Activated CD4-positive, alpha-beta memory T cell treated with anti-CD3 and anti-CD28 coated beads for 36 hours (primary cell): ENCODE data around the gene ENOX1. TPM values are rescaled to one million over a fixed set of nuclear protein-coding genes. Genes with fewer than 3 reads are reported as not detected.

ENCODE experiments used
- CTCF ChIA-PET: fragments of 350-600 bp; sonication (Branson Sonifier 250); formaldehyde crosslinking; loops from one replicate; lab custom pipeline; 2021; ENCODE audit warnings: antibody characterized with exemption, inconsistent platforms; lab: Charles Lee
- POLR2A ChIA-PET: fragments of 350-600 bp; sonication (Branson Sonifier 250); formaldehyde crosslinking; loops from one replicate; lab custom pipeline; 2021; ENCODE audit warnings: antibody characterized with exemption; lab: Charles Lee
- DNase-seq: peaks from one replicate; pipeline ENCODE4 v3.0.0-alpha.2; 2020
- H3K27ac Mint-ChIP-seq: one replicate; pipeline ENCODE4 v1.8.0; 2021; ENCODE audit warnings: mixed read lengths
- H3K27me3 Mint-ChIP-seq: one replicate; pipeline ENCODE4 v1.8.0; 2021; ENCODE audit warnings: mixed read lengths
- H3K36me3 Mint-ChIP-seq: one replicate; pipeline ENCODE4 v1.8.0; 2021; ENCODE audit warnings: mixed read lengths
- H3K4me1 Mint-ChIP-seq: one replicate; pipeline ENCODE4 v1.8.0; 2021; ENCODE audit warnings: low read depth, mixed read lengths
- H3K4me3 Mint-ChIP-seq: one replicate; pipeline ENCODE4 v1.8.0; 2021; ENCODE audit warnings: mild to moderate bottlenecking, mixed read lengths
- H3K9me3 Mint-ChIP-seq: one replicate; pipeline ENCODE4 v1.8.0; 2021; ENCODE audit warnings: mixed read lengths
- intact Hi-C: fragments of 100-400 bp; cut with micrococcal nuclease; formaldehyde crosslinking; loops from one replicate; pipeline ENCODE4 v1.15.1; 2023
- total RNA-seq, 2 experiments: library from RNA; stranded (reverse); gene quantifications; one replicate each; pipeline ENCODE4 v1.2.3, GENCODE V29; 2021

Gene ENOX1
- total RNA-seq, 2 experiments from 2014 or later, result 0.44 to 0.45 TPM

DNA sequence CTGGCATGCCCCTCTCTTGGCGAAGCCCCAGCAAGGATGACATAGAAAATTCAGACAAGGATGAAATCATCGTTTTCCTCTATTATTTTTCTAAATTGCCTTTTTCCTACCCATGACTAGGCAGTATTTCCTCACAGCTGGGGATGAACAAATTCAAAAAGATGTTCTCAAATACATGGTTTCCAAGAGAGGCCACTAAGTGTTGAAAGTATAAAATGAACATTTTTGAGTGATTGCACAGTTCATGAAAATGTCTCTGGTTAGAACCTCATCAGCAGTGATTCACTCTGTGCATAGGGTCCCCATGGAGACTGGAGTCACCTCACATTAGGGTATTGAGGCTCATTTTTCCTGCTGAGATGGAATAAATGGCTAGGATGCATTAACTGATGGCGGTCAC lies 389.7 kb downstream of the ENOX1 start:
- H3K27ac Mint-ChIP-seq, result no peak overlapping the region

DNA sequence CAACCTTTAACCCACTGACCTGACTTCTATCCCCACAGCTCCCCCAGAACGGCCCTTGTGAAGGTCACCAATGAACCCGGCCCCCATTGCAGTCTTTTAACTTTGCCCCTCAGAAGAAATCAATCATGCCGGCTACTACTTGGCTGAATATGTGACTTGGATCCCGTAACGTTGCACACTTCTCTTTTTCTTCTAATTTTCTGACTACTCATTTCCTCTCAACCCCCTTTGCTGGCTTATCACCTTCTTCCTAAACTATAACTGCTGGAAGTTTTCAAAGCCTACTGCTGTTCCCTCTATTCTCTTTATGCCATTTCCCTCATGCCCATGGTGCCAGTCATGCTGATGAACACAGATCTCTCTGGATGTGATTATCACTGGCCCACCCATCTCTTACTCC lies 395.7 kb downstream of the ENOX1 start:
- H3K4me3 Mint-ChIP-seq, result no peak overlapping the region
- POLR2A ChIA-PET, result no interaction called here
- no peaks in the 10 kb centered on the region for H3K36me3 Mint-ChIP-seq
- H3K27ac Mint-ChIP-seq, result no peak overlapping the region
- no peak for DNase-seq
- H3K9me3 Mint-ChIP-seq, result no peaks in the 10 kb centered on the region
- H3K4me1 Mint-ChIP-seq, result no peaks in the 10 kb centered on the region
- intact Hi-C loops, result no loop called here
- H3K27me3 Mint-ChIP-seq, result peaks cover 3% of the 10 kb centered on the region
- CTCF ChIA-PET, result no interaction called here

More for the DNA sequence above, 389.7 kb downstream of the ENOX1 start:
- H3K27me3 Mint-ChIP-seq, result peaks cover 5% of the 10 kb centered on the region
- ChIA-PET POLR2A (no interaction called here), CTCF (no interaction called here)
- H3K4me1 Mint-ChIP-seq, result no peaks in the 10 kb centered on the region
- no peak overlapping the region for H3K4me3 Mint-ChIP-seq
- no peaks in the 10 kb centered on the region for H3K36me3 Mint-ChIP-seq
- DNase-seq, result no peak
- H3K9me3 Mint-ChIP-seq, result no peaks in the 10 kb centered on the region
- intact Hi-C loops, result no loop called here

- Mint-ChIP-seq H3K9me3 (no peaks in the 10 kb centered on the region), H3K4me1 (no peaks in the 10 kb centered on the region), H3K27ac (no peak overlapping the region), H3K27me3 (peaks cover 3% of the 10 kb centered on the region), H3K4me3 (no peak overlapping the region), H3K36me3 (no peaks in the 10 kb centered on the region)
- intact Hi-C loops, result no loop called here
- DNase-seq, result no peak
- ChIA-PET CTCF (no interaction called here), POLR2A (no interaction called here)
These were observed 396.2 kb downstream of the ENOX1 start for GRCh38 chr13:43390619-43391018.

DNA sequence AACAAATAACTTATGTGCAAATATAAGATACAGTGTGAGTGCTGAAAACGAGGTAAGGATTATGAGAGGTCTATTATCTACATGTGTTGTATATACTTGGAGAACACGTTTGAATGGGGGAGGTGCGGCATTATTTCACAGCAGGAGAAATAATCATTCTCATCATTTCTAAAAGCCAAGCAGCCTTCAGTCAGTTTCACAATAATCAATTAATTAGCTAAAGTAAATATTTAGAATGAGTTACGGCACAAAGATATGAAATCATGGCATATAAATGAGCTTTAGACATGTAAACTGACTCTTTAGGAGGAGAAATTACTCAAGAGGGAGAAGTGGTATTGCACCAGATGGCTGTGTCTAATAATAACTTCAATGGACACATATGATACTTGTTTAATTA lies 396.8 kb downstream of the ENOX1 start:
- intact Hi-C loops, result no loop called here
- H3K36me3 Mint-ChIP-seq, result no peaks in the 10 kb centered on the region
- no peak overlapping the region for H3K4me3 Mint-ChIP-seq
- peaks cover 2% of the 10 kb centered on the region for H3K27me3 Mint-ChIP-seq
- POLR2A ChIA-PET, result no interaction called here
- no peak for DNase-seq
- H3K4me1 Mint-ChIP-seq, result no peaks in the 10 kb centered on the region
- H3K9me3 Mint-ChIP-seq, result no peaks in the 10 kb centered on the region
- no peak overlapping the region for H3K27ac Mint-ChIP-seq
- CTCF ChIA-PET, result no interaction called here

DNA sequence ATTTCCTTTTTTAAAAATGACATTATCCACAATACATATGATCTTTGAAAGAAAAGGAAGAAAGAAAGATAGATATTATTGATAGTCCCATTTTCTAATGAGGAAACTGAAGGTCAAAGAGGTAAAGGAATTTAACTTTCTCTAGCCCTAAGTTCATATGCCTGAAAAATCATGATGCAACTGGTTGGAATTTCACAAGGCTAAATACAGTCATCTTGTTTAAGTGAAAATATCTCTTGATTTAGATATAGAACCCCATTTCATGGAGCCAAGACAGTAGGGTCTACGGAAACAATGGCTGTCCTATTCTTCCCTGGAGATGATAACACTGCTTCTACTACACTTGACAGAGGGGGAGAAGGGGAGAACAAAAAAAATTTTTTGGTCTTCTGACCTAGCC lies 397.2 kb downstream of the ENOX1 start:
- H3K27me3 Mint-ChIP-seq, result peaks cover 2% of the 10 kb centered on the region
- CTCF ChIA-PET, result no interaction called here
- no peaks in the 10 kb centered on the region for H3K4me1 Mint-ChIP-seq
- no peaks in the 10 kb centered on the region for H3K9me3 Mint-ChIP-seq
- H3K27ac Mint-ChIP-seq, result no peak overlapping the region
- H3K36me3 Mint-ChIP-seq, result no peaks in the 10 kb centered on the region
- intact Hi-C loops, result no loop called here
- no peak overlapping the region for H3K4me3 Mint-ChIP-seq
- DNase-seq, result no peak
- POLR2A ChIA-PET, result no interaction called here

- no peak for DNase-seq
- Mint-ChIP-seq H3K27me3 (peaks cover 4% of the 10 kb centered on the region), H3K4me3 (no peak overlapping the region), H3K27ac (no peak overlapping the region), H3K36me3 (no peaks in the 10 kb centered on the region), H3K4me1 (no peaks in the 10 kb centered on the region), H3K9me3 (no peaks in the 10 kb centered on the region)
- POLR2A ChIA-PET, result no interaction called here
- intact Hi-C loops, result no loop called here
- CTCF ChIA-PET, result no interaction called here
These were observed 398.3 kb downstream of the ENOX1 start for GRCh38 chr13:43388282-43389034.

DNA sequence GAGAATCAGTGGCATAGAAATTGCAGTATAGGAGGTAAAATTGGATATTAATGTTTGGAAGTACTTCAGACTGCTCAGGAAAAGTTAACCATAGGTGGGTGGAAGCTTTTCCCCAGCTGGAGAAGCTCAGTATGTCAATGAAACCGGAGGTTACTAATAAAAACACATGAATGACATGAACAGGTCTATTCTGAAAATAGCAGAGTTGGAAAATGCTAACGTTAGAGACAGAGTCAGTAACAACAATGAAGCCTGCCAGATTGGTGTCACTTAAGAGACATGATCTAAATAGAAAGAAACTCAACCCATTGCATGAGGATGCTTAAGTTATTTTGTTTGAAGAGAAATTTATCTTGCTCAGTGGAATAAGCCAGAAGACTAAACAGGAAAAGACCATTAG lies 398.9 kb downstream of the ENOX1 start:
- Mint-ChIP-seq H3K9me3 (no peaks in the 10 kb centered on the region), H3K27me3 (peaks cover 4% of the 10 kb centered on the region), H3K36me3 (no peaks in the 10 kb centered on the region), H3K27ac (no peak overlapping the region), H3K4me3 (no peak overlapping the region), H3K4me1 (no peaks in the 10 kb centered on the region)
- intact Hi-C loops, result no loop called here
- CTCF ChIA-PET, result no interaction called here
- no peak for DNase-seq
- POLR2A ChIA-PET, result no interaction called here

DNA sequence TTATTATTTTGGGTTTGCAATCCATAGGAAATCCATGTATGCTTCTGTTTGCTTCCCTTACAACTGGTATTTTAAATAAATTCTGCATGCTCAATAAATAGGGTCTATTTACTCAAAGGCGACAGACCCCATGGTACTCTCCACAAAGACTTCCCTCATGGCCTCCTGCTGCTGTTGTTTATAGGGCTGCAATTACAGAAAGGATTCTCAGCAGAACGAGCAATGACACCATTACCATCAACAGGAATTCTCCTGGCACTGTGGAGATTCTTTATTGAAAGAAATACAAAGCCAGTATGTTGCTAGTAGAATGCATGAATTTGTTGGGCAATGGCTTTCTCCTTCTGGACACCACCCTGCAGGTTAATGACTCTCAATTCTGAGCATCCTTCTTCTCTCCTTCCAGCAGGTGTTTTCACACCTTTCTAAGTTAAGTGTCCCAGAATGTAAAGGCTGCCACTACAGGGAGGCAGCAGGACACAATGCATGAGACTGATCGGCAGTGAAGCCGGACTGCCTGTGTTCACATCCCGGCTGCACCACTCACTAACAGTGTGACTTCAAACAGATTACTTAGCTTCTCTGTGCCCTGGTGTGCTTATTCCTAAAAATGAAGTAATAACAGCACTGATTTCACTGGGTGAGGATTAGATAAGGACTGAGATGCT lies 403.1 kb downstream of the ENOX1 start:
- DNase-seq, result no peak
- H3K27ac Mint-ChIP-seq, result no peak overlapping the region
- intact Hi-C loops, result no loop called here
- POLR2A ChIA-PET, result no interaction called here
- H3K36me3 Mint-ChIP-seq, result no peaks in the 10 kb centered on the region
- CTCF ChIA-PET, result no interaction called here
- H3K9me3 Mint-ChIP-seq, result peaks cover 9% of the 10 kb centered on the region
- H3K4me1 Mint-ChIP-seq, result no peaks in the 10 kb centered on the region
- H3K4me3 Mint-ChIP-seq, result no peak overlapping the region
- H3K27me3 Mint-ChIP-seq, result peaks cover 9% of the 10 kb centered on the region

- Mint-ChIP-seq H3K36me3 (no peaks in the 10 kb centered on the region), H3K4me3 (no peak overlapping the region), H3K27ac (no peak overlapping the region), H3K9me3 (peaks cover 9% of the 10 kb centered on the region), H3K27me3 (peaks cover 22% of the 10 kb centered on the region), H3K4me1 (no peaks in the 10 kb centered on the region)
- ChIA-PET POLR2A (no interaction called here), CTCF (no interaction called here)
- DNase-seq, result no peak
- intact Hi-C loops, result no loop called here
These were observed 407.0 kb downstream of the ENOX1 start for GRCh38 chr13:43379738-43380137.

DNA sequence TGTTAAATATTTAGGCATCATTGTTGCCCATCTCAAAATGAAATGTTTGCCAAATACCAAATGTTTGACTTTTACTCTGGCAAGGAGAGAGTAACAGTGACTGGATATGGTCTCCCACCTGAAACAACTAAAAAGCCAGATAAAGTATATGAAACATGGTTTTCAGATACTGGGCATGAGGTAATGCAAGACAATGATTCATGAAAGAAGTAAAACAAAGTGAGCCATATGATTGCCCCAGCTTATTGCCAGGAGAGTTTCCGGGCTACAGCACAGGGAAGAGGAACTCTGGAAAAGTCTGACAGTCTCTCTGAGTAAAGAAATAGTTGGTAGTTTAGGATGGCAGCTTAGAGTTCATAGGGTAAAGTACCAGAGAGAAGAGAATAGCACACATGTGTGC lies 408.8 kb downstream of the ENOX1 start:
- H3K36me3 Mint-ChIP-seq, result no peaks in the 10 kb centered on the region
- intact Hi-C loops, result no loop called here
- peaks cover 20% of the 10 kb centered on the region for H3K27me3 Mint-ChIP-seq
- POLR2A ChIA-PET, result no interaction called here
- H3K4me3 Mint-ChIP-seq, result no peak overlapping the region
- DNase-seq, result no peak
- no peaks in the 10 kb centered on the region for H3K4me1 Mint-ChIP-seq
- H3K27ac Mint-ChIP-seq, result no peak overlapping the region
- H3K9me3 Mint-ChIP-seq, result peaks cover 9% of the 10 kb centered on the region
- CTCF ChIA-PET, result no interaction called here

DNA sequence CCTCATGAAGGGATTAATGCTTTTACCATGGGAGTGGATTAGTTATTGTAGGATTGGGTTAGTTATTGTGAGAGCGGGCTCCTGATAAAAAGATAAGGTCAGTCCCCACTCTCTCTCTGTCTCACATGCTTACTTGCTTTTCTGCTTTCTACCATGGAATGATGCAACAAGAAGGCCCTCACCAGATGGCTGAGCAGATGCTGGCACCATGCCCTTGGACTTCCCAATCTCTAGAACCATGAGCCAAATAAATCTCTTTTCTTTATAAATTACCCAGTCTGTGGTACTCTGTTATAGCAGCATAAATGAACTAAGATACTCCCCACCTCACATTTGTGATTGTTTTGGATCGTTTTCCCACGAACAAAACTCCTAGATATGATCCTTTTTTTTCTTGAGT lies 409.6 kb downstream of the ENOX1 start:
- Mint-ChIP-seq H3K27ac (no peak overlapping the region), H3K4me1 (peaks cover 6% of the 10 kb centered on the region), H3K4me3 (no peak overlapping the region), H3K27me3 (peaks cover 18% of the 10 kb centered on the region), H3K36me3 (no peaks in the 10 kb centered on the region), H3K9me3 (peaks cover 9% of the 10 kb centered on the region)
- CTCF ChIA-PET, result no interaction called here
- DNase-seq, result no peak
- intact Hi-C loops, result no loop called here
- POLR2A ChIA-PET, result no interaction called here

DNA sequence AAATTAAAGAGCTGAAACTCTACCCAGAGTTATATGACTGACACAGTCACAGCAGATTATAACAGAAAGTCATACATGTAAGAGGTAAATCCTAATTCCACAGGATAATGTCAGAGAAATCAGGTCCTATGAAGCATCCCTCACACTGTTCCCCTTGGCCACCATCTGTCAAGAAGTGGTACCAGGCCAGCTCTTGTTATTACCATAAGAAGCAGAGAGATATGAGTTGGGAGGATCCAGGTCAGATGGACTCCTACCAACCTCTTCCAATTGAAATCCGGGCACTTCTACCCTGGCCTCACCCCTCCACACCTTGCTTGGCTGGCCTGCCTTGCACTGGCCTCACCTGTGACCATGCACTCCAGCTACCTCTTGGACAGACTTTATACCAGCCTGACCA lies 410.2 kb downstream of the ENOX1 start:
- ChIA-PET POLR2A (no interaction called here), CTCF (no interaction called here)
- Mint-ChIP-seq H3K27me3 (peaks cover 18% of the 10 kb centered on the region), H3K4me3 (no peak overlapping the region), H3K9me3 (peaks cover 9% of the 10 kb centered on the region), H3K36me3 (no peaks in the 10 kb centered on the region), H3K4me1 (peaks cover 6% of the 10 kb centered on the region), H3K27ac (no peak overlapping the region)
- no peak for DNase-seq
- intact Hi-C loops, result no loop called here
